ENCODE measurements around the gene MRPL45. TPM values are rescaled to one million over a fixed set of nuclear protein-coding genes. Genes with fewer than 3 reads are reported as not detected.
A peak's percentile ranks its signal among the peaks of the same experiment; 100 is the strongest.

Gene MRPL45
- total and polyA plus RNA-seq, 9 of the 15 experiments (the other 6 are each of a cell fraction or from before 2014, with no cell fraction given) = 48.4 to 228 (median 76.8) TPM

DNA sequence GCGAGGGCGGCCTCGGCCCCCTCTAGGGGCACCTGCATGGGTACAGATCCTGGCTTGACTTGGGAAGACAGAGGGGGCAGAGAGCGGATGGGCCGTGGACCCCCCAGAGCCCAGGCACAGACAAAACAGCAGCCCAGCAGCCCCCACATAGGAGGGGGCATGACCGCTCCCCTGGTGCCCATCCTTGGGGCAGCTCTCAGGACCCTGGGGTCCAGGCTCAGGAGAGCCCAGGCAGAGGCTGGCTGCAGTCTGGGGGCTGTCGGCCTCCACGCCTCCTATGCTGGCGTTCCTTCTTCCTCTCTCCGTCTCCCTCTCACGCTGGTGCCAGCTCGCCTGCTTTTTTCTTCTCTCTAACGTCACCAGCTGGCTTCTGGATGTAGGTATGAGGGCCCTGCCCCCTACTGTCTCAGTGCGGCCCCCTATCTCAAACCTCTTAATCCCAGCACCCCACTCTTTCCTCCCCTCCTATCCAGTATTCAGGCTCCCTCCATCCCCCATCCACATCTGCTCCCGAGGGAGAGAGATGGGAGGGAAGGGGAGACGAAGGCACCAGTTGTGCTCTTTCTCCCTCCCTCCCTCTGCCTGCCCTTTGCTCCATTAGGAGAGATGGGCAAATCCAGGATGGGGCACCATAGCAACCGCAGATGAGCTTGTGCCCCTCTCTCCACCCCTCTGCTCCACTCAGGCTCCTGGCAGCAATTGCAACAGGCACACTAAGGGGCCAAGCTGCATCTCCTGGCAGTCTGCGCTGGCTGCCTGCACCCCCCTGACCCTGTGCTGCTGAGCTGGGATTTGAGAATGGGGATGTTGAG, 46.8 kb downstream of the MRPL45 start, which contains the start of gene GPR179 (continued):
- TF ChIP-seq ZNF274 (IDR thresholded peaks at IDR 0.05; ENCODE audit: borderline replicate concordance, low read depth, low read length) = no peak
- TF ChIP-seq, protein P1, sequence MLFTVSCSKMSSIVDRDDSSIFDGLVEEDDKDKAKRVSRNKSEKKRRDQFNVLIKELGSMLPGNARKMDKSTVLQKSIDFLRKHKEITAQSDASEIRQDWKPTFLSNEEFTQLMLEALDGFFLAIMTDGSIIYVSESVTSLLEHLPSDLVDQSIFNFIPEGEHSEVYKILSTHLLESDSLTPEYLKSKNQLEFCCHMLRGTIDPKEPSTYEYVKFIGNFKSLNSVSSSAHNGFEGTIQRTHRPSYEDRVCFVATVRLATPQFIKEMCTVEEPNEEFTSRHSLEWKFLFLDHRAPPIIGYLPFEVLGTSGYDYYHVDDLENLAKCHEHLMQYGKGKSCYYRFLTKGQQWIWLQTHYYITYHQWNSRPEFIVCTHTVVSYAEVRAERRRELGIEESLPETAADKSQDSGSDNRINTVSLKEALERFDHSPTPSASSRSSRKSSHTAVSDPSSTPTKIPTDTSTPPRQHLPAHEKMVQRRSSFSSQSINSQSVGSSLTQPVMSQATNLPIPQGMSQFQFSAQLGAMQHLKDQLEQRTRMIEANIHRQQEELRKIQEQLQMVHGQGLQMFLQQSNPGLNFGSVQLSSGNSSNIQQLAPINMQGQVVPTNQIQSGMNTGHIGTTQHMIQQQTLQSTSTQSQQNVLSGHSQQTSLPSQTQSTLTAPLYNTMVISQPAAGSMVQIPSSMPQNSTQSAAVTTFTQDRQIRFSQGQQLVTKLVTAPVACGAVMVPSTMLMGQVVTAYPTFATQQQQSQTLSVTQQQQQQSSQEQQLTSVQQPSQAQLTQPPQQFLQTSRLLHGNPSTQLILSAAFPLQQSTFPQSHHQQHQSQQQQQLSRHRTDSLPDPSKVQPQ (CRISPR knock-in tag; IDR thresholded peaks at IDR 0.05; ENCODE audit: borderline replicate concordance) = no peak
- no peak for TF ChIP-seq ZNF75A (CRISPR knock-in tag; IDR thresholded peaks at IDR 0.05)

DNA sequence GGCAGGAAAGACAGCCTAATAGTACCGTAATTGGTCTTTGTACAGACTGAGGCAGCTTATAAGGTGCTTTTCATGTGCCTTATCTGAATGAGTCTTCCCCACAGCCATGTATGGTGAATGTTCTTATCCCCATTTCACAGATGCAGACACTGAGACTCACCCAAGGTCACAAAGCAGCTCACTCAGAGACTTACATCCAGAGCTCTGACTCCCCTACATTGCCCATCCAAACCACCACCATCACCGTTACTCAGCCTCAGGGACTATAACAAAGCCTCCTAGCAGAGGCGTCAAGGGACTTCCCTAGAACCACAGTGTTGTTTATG, 47.4 kb downstream of the MRPL45 start:
- Histone ChIP-seq H3K79me2 (ENCODE audit: control insufficient read depth, insufficient read depth, low read length) (no peaks in the 10 kb centered on the region), H3K27ac (ENCODE audit: extremely low read depth, low read depth, low read length) (no peak overlapping the region), H3K9me1 (ENCODE audit: control insufficient read depth, insufficient read depth, low read length) (no peaks in the 10 kb centered on the region), H3K4me1 (replicated peaks in 1 of 2; ENCODE audit: control insufficient read depth in 2 of 2, insufficient read depth in 2 of 2, low read length in 2 of 2) (no peaks in the 10 kb centered on the region; a peak in 2 of 5 replicates), H3K9me3 (replicated peaks; ENCODE audit: control insufficient read depth, insufficient read depth, low read depth, low read length) (no peaks in the 10 kb centered on the region), H3K9ac (ENCODE audit: insufficient read depth in 1 of 2, low read depth in 2 of 2, low read length in 2 of 2) (no peak overlapping the region), H4K20me1 (replicated peaks; ENCODE audit: control insufficient read depth, insufficient read depth, low read length) (peaks cover 10% of the 10 kb centered on the region; the same call in 1 of the 2 replicates), H3K36me3 (ENCODE audit: control insufficient read depth, insufficient read depth, low read length) (no peaks in the 10 kb centered on the region), H2AFZ (ENCODE audit: low read depth, low read length) (no peak overlapping the region), H3K4me2 (ENCODE audit: insufficient read depth, low read length) (no peak overlapping the region), H3K27me3 (ENCODE audit: control insufficient read depth in 2 of 2, insufficient read depth in 2 of 2, low read length in 2 of 2) (peaks cover 19 to 43% of the 10 kb centered on the region in 2 experiments; a peak in 4 of 5 replicates), H3K4me3 (no peak overlapping the region)
- WGBS (ENCODE audit: insufficient coverage, low coverage, missing lambda C conversion rate) = 5% methylated on average over 3 of the region's 3 CpGs
- FAIRE-seq = no peak
- no peak for DNase-seq (ENCODE audit: extremely low read depth in 1 of 4, low spot score in 3 of 4)
- POLR2A ChIA-PET = interaction anchor here (0.6 to 1.4 kb wide), 4 partner anchors 9 to 22 kb away, joined by 3 to 4 read pairs (median 4); no protein-coding TSS in a partner anchor
- TF ChIP-seq ZKSCAN8 (CRISPR knock-in tag; IDR thresholded peaks at IDR 0.05) (no peak), BCOR (IDR thresholded peaks at IDR 0.05) (peak; percentile 77; the same call in 1 of the 2 replicates), CCAR2 (IDR thresholded peaks at IDR 0.05; ENCODE audit: low read depth, low read length) (no peak), ESRRA (IDR thresholded peaks at IDR 0.05; ENCODE audit: borderline replicate concordance, low read depth) (peak; percentile 98), MCM3 (IDR thresholded peaks at IDR 0.05) (no peak), MECOM (CRISPR knock-in tag; IDR thresholded peaks at IDR 0.05) (no peak), SMARCA5 (IDR thresholded peaks at IDR 0.05) (0 out of 2 replicates have a peak, but pooled peaks have one; percentile 15), RBM25 (IDR thresholded peaks at IDR 0.05; ENCODE audit: low read depth, low read length, severe bottlenecking) (peak; percentile 95), KDM1A (IDR thresholded peaks at IDR 0.05) (peak; percentile 25 to 58; a peak in 2 of 4 replicates)
- CTCF ChIA-PET (ENCODE audit: low intra/inter-chr PET ratio) = no interaction called here
- ATAC-seq = no peak
- BruUV-seq (replicated peaks) = no TSS peak
- in situ Hi-C loops (cut with MboI) (loop anchor here (10.0 kb wide), 1 partner anchor 130 kb away; no protein-coding TSS in a partner anchor), intact Hi-C loops (cut with micrococcal nuclease) (no loop called here)

Measured in K562 (cell line).